ENCODE data around the gene MTA2. TPM values are rescaled to one million over a fixed set of nuclear protein-coding genes. Genes with fewer than 3 reads are reported as not detected.
A peak's percentile ranks its signal among the peaks of the same experiment; 100 is the strongest.

MTA2 gene
- total RNA-seq, 4 donors from 2014 or later, result 37.9 to 120 (median 78.2) TPM

DNA sequence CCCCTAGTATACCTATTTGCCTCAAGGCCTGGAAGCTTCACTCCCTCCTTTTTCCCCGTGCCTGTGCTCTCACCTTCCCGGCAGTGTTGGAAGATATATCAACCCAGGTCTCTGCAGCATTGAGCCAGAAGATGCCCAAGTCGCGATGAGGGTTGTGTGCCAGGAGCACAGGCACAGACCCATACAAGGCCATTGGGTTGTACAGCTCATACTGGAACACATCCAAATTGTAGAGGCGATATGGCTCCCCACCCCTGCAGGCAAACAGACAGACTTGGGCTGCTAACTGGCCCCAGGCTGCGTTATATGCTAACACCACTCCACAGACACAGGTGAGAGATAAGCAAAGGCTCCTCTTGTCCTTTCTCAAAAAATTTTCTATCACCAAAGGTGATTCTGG lies 30.8 kb upstream of the MTA2 start:
- Histone ChIP-seq H3K9me3 (no peaks in the 10 kb centered on the region), H3K36me3 (no peaks in the 10 kb centered on the region), H3K4me3 (no peak overlapping the region), H3K27ac (no peak overlapping the region), H3K27me3 (no peaks in the 10 kb centered on the region), H3K4me1 (no peaks in the 10 kb centered on the region)
- no peak for DNase-seq
- intact Hi-C loops (cut with DNase I; ENCODE audit: low total_unique reads), result no loop called here
- TF ChIP-seq POLR2A (IDR thresholded peaks at IDR 0.05), result no peak
- TF ChIP-seq, protein P1, sequence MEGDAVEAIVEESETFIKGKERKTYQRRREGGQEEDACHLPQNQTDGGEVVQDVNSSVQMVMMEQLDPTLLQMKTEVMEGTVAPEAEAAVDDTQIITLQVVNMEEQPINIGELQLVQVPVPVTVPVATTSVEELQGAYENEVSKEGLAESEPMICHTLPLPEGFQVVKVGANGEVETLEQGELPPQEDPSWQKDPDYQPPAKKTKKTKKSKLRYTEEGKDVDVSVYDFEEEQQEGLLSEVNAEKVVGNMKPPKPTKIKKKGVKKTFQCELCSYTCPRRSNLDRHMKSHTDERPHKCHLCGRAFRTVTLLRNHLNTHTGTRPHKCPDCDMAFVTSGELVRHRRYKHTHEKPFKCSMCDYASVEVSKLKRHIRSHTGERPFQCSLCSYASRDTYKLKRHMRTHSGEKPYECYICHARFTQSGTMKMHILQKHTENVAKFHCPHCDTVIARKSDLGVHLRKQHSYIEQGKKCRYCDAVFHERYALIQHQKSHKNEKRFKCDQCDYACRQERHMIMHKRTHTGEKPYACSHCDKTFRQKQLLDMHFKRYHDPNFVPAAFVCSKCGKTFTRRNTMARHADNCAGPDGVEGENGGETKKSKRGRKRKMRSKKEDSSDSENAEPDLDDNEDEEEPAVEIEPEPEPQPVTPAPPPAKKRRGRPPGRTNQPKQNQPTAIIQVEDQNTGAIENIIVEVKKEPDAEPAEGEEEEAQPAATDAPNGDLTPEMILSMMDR (IDR thresholded peaks at IDR 0.05), result no peak

DNA sequence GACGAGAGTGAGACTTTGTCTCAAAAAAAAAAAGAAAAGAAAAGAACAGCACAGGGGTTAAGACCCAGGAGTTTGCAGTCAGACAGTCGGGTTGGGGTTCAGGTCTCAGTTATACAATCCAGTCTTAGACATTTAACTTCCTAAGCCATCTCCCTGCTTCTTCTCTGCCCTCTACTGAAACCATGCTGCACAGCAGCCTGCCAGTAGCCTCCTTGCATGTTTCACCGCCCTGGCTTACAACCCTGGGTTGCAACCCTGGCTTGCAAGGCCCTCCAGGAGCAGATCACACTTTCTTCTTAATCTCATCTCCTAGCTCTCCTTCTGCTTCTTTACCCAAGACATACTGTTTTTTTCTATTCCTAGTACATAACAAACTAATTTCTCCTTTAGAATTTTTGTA lies 26.0 kb upstream of the MTA2 start:
- no peaks in the 10 kb centered on the region for H3K36me3 ChIP-seq
- no peak overlapping the region for H3K27ac ChIP-seq
- H3K4me3 ChIP-seq, result no peak overlapping the region
- no peaks in the 10 kb centered on the region for H3K4me1 ChIP-seq
- DNase-seq, result no peak
- no peaks in the 10 kb centered on the region for H3K27me3 ChIP-seq
- intact Hi-C loops (cut with DNase I; ENCODE audit: low total_unique reads), result no loop called here
- TF ChIP-seq, protein P1 (IDR thresholded peaks at IDR 0.05), result no peak
- no peak for TF ChIP-seq POLR2A (IDR thresholded peaks at IDR 0.05)
- no peaks in the 10 kb centered on the region for H3K9me3 ChIP-seq

DNA sequence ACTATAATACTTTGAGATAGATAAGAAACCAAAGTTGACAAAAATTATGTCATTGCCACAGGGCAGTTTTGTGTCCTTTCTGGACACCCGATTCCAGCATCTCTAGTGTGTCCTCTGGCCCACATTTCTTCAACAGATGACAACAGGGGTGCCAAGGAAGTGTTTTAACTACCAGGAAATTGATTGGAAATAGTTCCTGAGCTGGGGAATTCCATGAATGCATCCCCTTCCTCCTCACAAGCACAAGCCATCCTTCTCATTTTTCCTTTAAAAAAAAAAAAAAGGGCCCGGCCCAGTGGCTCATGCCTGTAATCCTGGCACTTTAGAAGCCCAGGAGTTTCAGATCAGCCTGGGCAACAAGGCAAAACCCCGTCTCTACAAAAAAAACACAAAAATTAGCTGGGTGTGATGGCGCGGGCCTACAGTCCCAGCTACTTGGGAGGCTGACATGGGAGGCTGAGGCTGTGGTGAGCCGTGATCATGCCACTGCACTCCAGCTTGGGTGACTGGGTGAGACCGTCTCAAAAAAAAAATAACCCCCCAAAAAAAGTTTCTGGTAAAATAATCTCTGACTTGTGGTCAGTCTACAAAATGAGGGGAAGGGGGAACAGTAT lies 20.9 kb upstream of the MTA2 start:
- Histone ChIP-seq H3K36me3 (no peaks in the 10 kb centered on the region), H3K4me3 (no peak overlapping the region), H3K4me1 (peaks cover 5 to 6% of the 10 kb centered on the region in 2 donors), H3K27me3 (no peaks in the 10 kb centered on the region), H3K27ac (peak overlapping the region; percentile 68 to 85), H3K9me3 (no peaks in the 10 kb centered on the region)
- intact Hi-C loops (cut with DNase I; ENCODE audit: low total_unique reads), result no loop called here
- no peak for DNase-seq
- TF ChIP-seq, protein P1 (IDR thresholded peaks at IDR 0.05), result no peak
- TF ChIP-seq POLR2A (IDR thresholded peaks at IDR 0.05), result no peak

DNA sequence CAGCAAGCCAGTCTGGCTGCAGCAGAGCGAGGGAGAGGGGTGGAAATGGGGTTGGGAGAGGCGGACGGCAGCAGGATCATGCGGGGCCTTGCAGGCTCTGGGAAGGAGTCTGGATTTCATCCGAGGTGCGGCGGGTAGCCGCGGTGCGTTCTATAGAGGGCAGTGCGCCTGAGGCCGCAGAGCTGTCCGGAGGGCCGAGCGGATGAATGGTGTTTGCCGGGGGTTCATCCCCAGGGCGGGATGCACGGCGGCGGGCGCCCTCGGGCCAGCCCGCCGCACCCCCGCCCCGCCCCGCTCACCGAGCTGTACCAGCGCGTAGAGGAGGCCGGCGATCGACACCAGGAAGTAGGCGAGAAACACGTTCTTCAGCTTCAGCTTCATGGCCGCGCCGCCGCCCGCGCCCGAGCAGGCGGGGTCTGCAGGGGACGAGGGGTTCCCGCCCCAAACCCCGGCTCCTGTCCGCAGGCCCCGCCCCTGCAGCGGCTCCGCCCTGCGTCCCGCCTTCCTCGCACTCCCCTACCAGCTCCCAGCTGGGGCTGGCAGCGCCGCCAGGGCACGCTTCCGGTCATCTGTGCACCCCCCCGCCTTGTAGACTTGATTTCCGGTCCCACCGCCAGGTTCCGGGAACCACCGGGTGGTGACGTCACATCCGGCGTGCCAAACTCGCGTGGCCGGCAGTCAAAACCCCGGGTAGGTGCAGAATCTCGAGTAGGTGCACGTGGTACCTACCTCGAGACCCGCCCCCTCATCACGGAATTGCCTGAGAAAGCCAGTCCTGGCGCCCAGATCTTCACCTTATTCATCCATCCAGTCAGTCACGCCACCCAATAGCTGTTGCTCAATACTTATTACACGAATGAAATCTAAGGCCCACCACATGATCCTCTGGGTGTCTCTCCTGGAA lies 20.2 kb upstream of the MTA2 start, which contains the start of gene B3GAT3:
Gene B3GAT3 (minus strand): TSS at position 420 of the 904 bp plus-strand sequence. CDS start 39 bp downstream, at position 381.
- Histone ChIP-seq H3K4me1 (peaks cover 5 to 6% of the 10 kb centered on the region in 2 donors), H3K9me3 (no peaks in the 10 kb centered on the region), H3K27me3 (no peaks in the 10 kb centered on the region), H3K36me3 (no peaks in the 10 kb centered on the region), H3K27ac (peak within 1 kb of the TSS; percentile 68 to 85), H3K4me3 (peak within 1 kb of the TSS; percentile 61 to 77)
- TF ChIP-seq, protein P1 (IDR thresholded peaks at IDR 0.05), result peak in 2 of 4 experiments; percentile 36 to 52
- peak; percentile 79 to 93 for TF ChIP-seq POLR2A (IDR thresholded peaks at IDR 0.05)
- intact Hi-C loops (cut with DNase I; ENCODE audit: low total_unique reads), result no loop called here
- peak; percentile 98 to 99 for DNase-seq

Data from uterus (tissue), 4 donors.